NCI-H2196 treated with DMSO at 0.1 percent for 48 hours (cell line): ENCODE measurements around the gene RPS8.
"Not testable (repeated sequence)": the region's sequence is repeated elsewhere in the genome, so short reads cannot be mapped to it uniquely, and the experiment has no call there.

Experiments used
- DNase-seq: peaks from one replicate; lab custom pipeline; 2025; ENCODE audit not compliant: unreplicated experiment; lab: John Stamatoyannopoulos, UW

RPS8 gene

GRCh38 chr1:44780583-44781121, 5.3 kb downstream of the RPS8 start:
- DNase-seq: no peak

GRCh38 chr1:44783697-44784093, 8.4 kb downstream of the RPS8 start:
- no peak for DNase-seq

- DNase-seq: no peak
Observed at GRCh38 chr1:44784094-44785028, 9.0 kb downstream of the RPS8 start.

GRCh38 chr1:44785029-44785380, 9.7 kb downstream of the RPS8 start:
- no peak for DNase-seq

GRCh38 chr1:44785501-44786137, 10.3 kb downstream of the RPS8 start:
- no peak for DNase-seq

GRCh38 chr1:44786138-44786840, 10.9 kb downstream of the RPS8 start:
- DNase-seq: no peak

GRCh38 chr1:44786841-44787426, 11.6 kb downstream of the RPS8 start:
- no peak for DNase-seq

GRCh38 chr1:44787506-44787905, 12.2 kb downstream of the RPS8 start:
- no peak for DNase-seq

- no peak for DNase-seq
Observed at GRCh38 chr1:44788120-44788860, 12.9 kb downstream of the RPS8 start, which contains the start of gene BEST4. BEST4 (minus strand) TSS chr1:44788170; CDS start chr1:44787705, 465 bp downstream.

GRCh38 chr1:44790968-44791801, 15.8 kb downstream of the RPS8 start:
- DNase-seq: no peak

GRCh38 chr1:44792736-44793502, 17.6 kb downstream of the RPS8 start:
- DNase-seq: no peak

- DNase-seq: not testable (repeated sequence)
Observed at GRCh38 chr1:44797886-44798285, 22.5 kb downstream of the RPS8 start.

- no peak for DNase-seq
Observed at GRCh38 chr1:44798481-44799365, 23.4 kb downstream of the RPS8 start.

- peak; percentile 97 for DNase-seq
Observed at GRCh38 chr1:44799770-44800584, 24.6 kb downstream of the RPS8 start, which contains the start of gene PLK3. PLK3 (plus strand) TSS chr1:44800377; CDS start chr1:44800464, 87 bp downstream.

GRCh38 chr1:44801491-44802305, 26.4 kb downstream of the RPS8 start:
- DNase-seq: no peak
